CD4-positive, alpha-beta T cell (primary cell): ENCODE results near the gene SLC25A13. TPM values are rescaled to one million over a fixed set of nuclear protein-coding genes. Genes with fewer than 3 reads are reported as not detected.

Source experiments
- ATAC-seq: fragments of 200-7000 bp; cut with Tn5 transposase; one replicate; pipeline ENCODE4 v1.10.0; 2022; ENCODE audit warnings: mild to moderate bottlenecking; ENCODE audit not compliant: poor library complexity
- CTCF ChIA-PET: fragments of 350-600 bp; sonication (Branson Sonifier 250); formaldehyde crosslinking; loops from one replicate; lab custom pipeline; 2021; ENCODE audit warnings: antibody characterized with exemption, inconsistent platforms; lab: Charles Lee
- POLR2A ChIA-PET: fragments of 350-600 bp; sonication (Branson Sonifier 250); formaldehyde crosslinking; loops from one replicate; lab custom pipeline; 2021; ENCODE audit warnings: antibody characterized with exemption, inconsistent platforms; lab: Charles Lee
- DNase-seq, 14 experiments: peaks; one replicate each; pipeline ENCODE4 v3.0.0-alpha.2; 2013 to 2020; ENCODE audit warnings: mixed read lengths in 2 of 14
- H3K27ac ChIP-seq, 2 donors: one replicate each; pipeline versions ENCODE4 v1.5.1 to v1.7.0; 2013; ENCODE audit warnings: low read length in 2 of 2, low read depth in 1 of 2, mild to moderate bottlenecking in 1 of 2
- H3K27me3 ChIP-seq, 2 experiments: 1 replicate in 1 of 2; 2 replicates in 1 of 2; pipeline versions ENCODE4 v1.6.1 to v1.7.0; 2013; ENCODE audit warnings: low read length in 2 of 2, control low read depth in 1 of 2, mild to moderate bottlenecking in 1 of 2, moderate library complexity in 1 of 2; ENCODE audit not compliant: insufficient read depth in 2 of 2, control insufficient read depth in 1 of 2
- H3K36me3 ChIP-seq: one replicate; pipeline ENCODE4 v1.6.1; 2013; ENCODE audit warnings: low read length, control low read depth; ENCODE audit not compliant: insufficient read depth
- H3K4me1 ChIP-seq: one replicate; pipeline ENCODE4 v1.6.1; 2013; ENCODE audit warnings: low read length, control low read depth; ENCODE audit not compliant: insufficient read depth
- H3K4me3 ChIP-seq: one replicate; pipeline ENCODE4 v1.5.1; 2013; ENCODE audit warnings: mild to moderate bottlenecking, low read length, moderate library complexity
- H3K9me3 ChIP-seq, 2 experiments: 1 replicate in 1 of 2; 2 replicates in 1 of 2; pipeline versions ENCODE4 v1.6.1 to v1.7.0; 2013; ENCODE audit warnings: low read length in 2 of 2, mild to moderate bottlenecking in 2 of 2, control low read depth in 1 of 2, moderate library complexity in 1 of 2; ENCODE audit not compliant: control insufficient read depth in 1 of 2, insufficient read depth in 1 of 2
- H3K27ac Mint-ChIP-seq: one replicate; pipeline ENCODE4 v1.8.0; 2020; ENCODE audit warnings: mixed read lengths
- H3K27me3 Mint-ChIP-seq: one replicate; pipeline ENCODE4 v1.8.0; 2021; ENCODE audit warnings: mixed read lengths
- H3K36me3 Mint-ChIP-seq: one replicate; pipeline ENCODE4 v1.8.0; 2021; ENCODE audit warnings: low read depth, mixed read lengths
- H3K4me1 Mint-ChIP-seq: one replicate; pipeline ENCODE4 v1.8.0; 2021; ENCODE audit warnings: low read depth, mixed read lengths
- H3K4me3 Mint-ChIP-seq: one replicate; pipeline ENCODE4 v1.8.0; 2020; ENCODE audit warnings: mild to moderate bottlenecking, mixed read lengths
- H3K9me3 Mint-ChIP-seq: one replicate; pipeline ENCODE4 v1.8.0; 2020; ENCODE audit warnings: mixed read lengths
- CTCF ChIP-seq: fragments of 200-600 bp; IDR thresholded peaks from one replicate; pipeline ENCODE4 v1.8.0; 2022; ENCODE audit warnings: antibody characterized with exemption, mild to moderate bottlenecking
- intact Hi-C, 2 experiments: fragments of 100-400 bp; cut with DNase I in 1 of 2; cut with micrococcal nuclease in 1 of 2; formaldehyde crosslinking; loops; one replicate each; pipeline versions ENCODE4 v1.15.1 to v1.9.0; 2023 to 2025; cut with DNase I, micrococcal nuclease
- total RNA-seq, 174 experiments: library from RNA in 2 of 174; stranded (reverse) in 2 of 174; gene quantifications; one replicate each; pipeline ENCODE4 v1.2.3 and lab custom pipeline; 2021 to 2026

SLC25A13 gene
- total RNA-seq, 2 experiments from 2014 or later, result 12.7 to 13.5 TPM

- H3K27me3 Mint-ChIP-seq, result no peaks in the 10 kb centered on the region
- POLR2A ChIA-PET, result no interaction called here
- no peak overlapping the region for H3K4me3 ChIP-seq
- H3K27me3 ChIP-seq, result no peaks in the 10 kb centered on the region
- H3K9me3 Mint-ChIP-seq, result no peaks in the 10 kb centered on the region
- DNase-seq (no peak), ATAC-seq (no peak)
- H3K27ac ChIP-seq, result no peak overlapping the region
- H3K4me1 ChIP-seq, result no peaks in the 10 kb centered on the region
- H3K36me3 ChIP-seq, result peaks cover 12% of the 10 kb centered on the region
- intact Hi-C loops, result no loop called here
- H3K9me3 ChIP-seq, result no peaks in the 10 kb centered on the region
- CTCF ChIA-PET, result no interaction called here
- H3K4me3 Mint-ChIP-seq, result no peak overlapping the region
- H3K4me1 Mint-ChIP-seq, result no peaks in the 10 kb centered on the region
- peaks cover 32% of the 10 kb centered on the region for H3K36me3 Mint-ChIP-seq
- no peak overlapping the region for H3K27ac Mint-ChIP-seq
- TF ChIP-seq CTCF, result no peak
These were observed 194.2 kb downstream of the SLC25A13 start for GRCh38 chr7:96127746-96128145.

GRCh38 chr7:96126382-96126781 is 195.5 kb downstream of the SLC25A13 start:
- DNase-seq (no peak), ATAC-seq (no peak)
- H3K36me3 Mint-ChIP-seq, result peaks cover 31% of the 10 kb centered on the region
- no peak overlapping the region for H3K4me3 Mint-ChIP-seq
- H3K27me3 Mint-ChIP-seq, result no peaks in the 10 kb centered on the region
- ChIA-PET POLR2A (no interaction called here), CTCF (no interaction called here)
- no peaks in the 10 kb centered on the region for H3K9me3 Mint-ChIP-seq
- no peaks in the 10 kb centered on the region for H3K4me1 ChIP-seq
- H3K4me1 Mint-ChIP-seq, result no peaks in the 10 kb centered on the region
- no peak overlapping the region for H3K4me3 ChIP-seq
- no peak for TF ChIP-seq CTCF
- H3K27ac ChIP-seq, result no peak overlapping the region
- H3K9me3 ChIP-seq, result no peaks in the 10 kb centered on the region
- H3K36me3 ChIP-seq, result peaks cover 11% of the 10 kb centered on the region
- no peak overlapping the region for H3K27ac Mint-ChIP-seq
- intact Hi-C loops, result no loop called here
- no peaks in the 10 kb centered on the region for H3K27me3 ChIP-seq

DNA sequence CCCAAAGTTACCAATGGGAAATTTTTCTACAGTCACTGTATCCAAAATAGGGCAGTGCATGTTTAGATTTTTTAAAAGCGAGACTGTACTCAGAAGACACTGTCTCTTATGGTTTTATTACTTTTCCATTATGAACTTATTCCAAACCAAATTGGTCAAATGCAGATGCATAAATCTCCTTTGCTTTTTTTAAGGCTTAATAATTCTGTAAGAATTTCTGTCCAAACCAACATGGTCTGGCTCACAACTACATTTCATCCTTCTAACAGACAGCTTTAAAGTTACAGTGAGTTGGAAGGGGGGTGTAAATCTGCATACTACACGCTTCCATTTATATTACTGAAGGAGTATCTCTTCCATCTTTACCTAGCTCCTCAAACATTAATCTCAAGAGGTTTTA is 199.2 kb downstream of the SLC25A13 start:
- H3K9me3 Mint-ChIP-seq, result no peaks in the 10 kb centered on the region
- CTCF ChIA-PET, result no interaction called here

More for the DNA sequence above, 199.2 kb downstream of the SLC25A13 start:
- no peak for DNase-seq
- H3K4me3 ChIP-seq, result no peak overlapping the region
- no peak overlapping the region for H3K4me3 Mint-ChIP-seq
- no peak for ATAC-seq
- no peak for TF ChIP-seq CTCF
- intact Hi-C loops, result no loop called here
- peaks cover 9% of the 10 kb centered on the region for H3K36me3 ChIP-seq
- no peaks in the 10 kb centered on the region for H3K4me1 ChIP-seq
- H3K27me3 Mint-ChIP-seq, result no peaks in the 10 kb centered on the region
- no peak overlapping the region for H3K27ac ChIP-seq
- POLR2A ChIA-PET, result no interaction called here
- no peaks in the 10 kb centered on the region for H3K27me3 ChIP-seq
- H3K4me1 Mint-ChIP-seq, result no peaks in the 10 kb centered on the region
- no peaks in the 10 kb centered on the region for H3K9me3 ChIP-seq
- no peak overlapping the region for H3K27ac Mint-ChIP-seq
- H3K36me3 Mint-ChIP-seq, result peaks cover 32% of the 10 kb centered on the region
